GM13977 (cell line): ENCODE data around the gene SYCE3.

Source experiments
- DNase-seq: peaks from one replicate; pipeline ENCODE4 v3.0.0; 2012; ENCODE audit warnings: low spot score
- in situ Hi-C: fragments of 300-500 bp; cut with MboI; formaldehyde crosslinking; loops from one replicate; pipeline ENCODE4 v1.12.0; 2022; ENCODE audit warnings: low sequenced_read_pairs, low pct_unique_long_range_greater_than_20kb, mixed read lengths, inconsistent platforms; ENCODE audit not compliant: unreplicated experiment
- TF ChIP-seq, protein P1 (sequence below): IDR thresholded peaks from 2 replicates; pipeline ENCODE4 v1.5.1; 2012; ENCODE audit warnings: mild to moderate bottlenecking, control low read depth; ENCODE audit not compliant: insufficient read depth; ENCODE audit errors: extremely low read depth, missing control alignments

Gene SYCE3

DNA sequence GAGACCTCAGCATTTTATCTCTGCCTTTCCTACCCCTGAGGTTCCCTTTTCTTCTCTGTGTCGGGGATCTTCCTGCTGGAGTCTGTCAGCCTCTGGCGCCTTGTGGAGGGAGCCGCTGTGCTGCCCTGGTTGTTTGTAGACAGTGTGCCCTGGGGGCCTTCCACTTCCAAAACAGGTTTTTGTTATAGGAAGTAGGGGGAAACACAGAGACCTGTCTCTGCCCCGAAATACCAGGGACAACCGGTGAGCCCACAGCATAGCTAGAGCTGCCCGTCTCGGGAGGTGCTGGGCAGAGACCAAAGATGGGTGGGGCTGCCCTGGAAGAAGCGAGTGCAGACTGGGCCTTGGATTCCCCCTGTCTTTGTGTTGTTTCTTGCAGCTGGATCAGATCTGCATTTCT is 46.7 kb downstream of the SYCE3 start:
- in situ Hi-C loops, result no loop called here
- DNase-seq, result no peak
- TF ChIP-seq, protein P1, sequence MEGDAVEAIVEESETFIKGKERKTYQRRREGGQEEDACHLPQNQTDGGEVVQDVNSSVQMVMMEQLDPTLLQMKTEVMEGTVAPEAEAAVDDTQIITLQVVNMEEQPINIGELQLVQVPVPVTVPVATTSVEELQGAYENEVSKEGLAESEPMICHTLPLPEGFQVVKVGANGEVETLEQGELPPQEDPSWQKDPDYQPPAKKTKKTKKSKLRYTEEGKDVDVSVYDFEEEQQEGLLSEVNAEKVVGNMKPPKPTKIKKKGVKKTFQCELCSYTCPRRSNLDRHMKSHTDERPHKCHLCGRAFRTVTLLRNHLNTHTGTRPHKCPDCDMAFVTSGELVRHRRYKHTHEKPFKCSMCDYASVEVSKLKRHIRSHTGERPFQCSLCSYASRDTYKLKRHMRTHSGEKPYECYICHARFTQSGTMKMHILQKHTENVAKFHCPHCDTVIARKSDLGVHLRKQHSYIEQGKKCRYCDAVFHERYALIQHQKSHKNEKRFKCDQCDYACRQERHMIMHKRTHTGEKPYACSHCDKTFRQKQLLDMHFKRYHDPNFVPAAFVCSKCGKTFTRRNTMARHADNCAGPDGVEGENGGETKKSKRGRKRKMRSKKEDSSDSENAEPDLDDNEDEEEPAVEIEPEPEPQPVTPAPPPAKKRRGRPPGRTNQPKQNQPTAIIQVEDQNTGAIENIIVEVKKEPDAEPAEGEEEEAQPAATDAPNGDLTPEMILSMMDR, result no peak

DNA sequence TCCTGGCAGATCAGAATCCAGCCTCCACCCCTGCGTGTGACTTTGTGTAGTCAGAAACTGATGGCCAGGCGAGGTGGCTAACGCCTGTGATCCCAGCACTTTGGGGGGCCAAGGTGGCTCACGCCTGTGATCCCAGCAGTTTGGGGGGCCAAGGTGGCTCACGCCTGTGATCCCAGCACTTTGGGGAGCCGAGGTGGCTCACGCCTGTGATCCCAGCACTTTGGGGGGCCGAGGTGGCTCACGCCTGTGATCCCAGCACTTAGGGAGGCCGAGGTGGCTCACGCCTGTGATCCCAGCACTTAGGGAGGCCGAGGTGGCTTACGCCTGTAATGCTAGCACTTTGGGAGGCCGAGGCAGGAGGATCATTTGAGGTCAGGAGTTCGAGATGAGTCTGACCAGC is 49.5 kb downstream of the SYCE3 start:
- no peak for DNase-seq
- TF ChIP-seq, protein P1, result no peak
- in situ Hi-C loops, result no loop called here

DNA sequence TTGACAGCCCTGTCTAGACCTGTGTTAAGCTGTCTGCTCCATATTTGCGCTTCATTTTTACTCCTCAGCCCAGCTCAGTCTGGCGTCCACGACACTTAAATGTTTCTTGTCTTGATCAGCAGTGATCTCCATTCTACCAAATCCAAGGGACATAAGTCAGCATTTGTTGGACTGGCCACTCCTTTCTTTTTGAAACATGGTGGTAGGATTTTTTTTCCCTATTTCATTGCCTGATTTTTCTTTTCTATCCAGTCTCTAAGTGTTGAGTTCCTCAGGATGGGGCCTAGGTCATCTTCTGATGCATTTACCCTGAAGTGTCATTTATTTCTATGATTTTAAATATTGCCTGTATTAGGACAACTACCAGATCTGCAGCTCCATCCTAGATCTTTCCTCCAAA is 53.8 kb downstream of the SYCE3 start:
- TF ChIP-seq, protein P1, result no peak
- DNase-seq, result no peak
- in situ Hi-C loops, result no loop called here

DNA sequence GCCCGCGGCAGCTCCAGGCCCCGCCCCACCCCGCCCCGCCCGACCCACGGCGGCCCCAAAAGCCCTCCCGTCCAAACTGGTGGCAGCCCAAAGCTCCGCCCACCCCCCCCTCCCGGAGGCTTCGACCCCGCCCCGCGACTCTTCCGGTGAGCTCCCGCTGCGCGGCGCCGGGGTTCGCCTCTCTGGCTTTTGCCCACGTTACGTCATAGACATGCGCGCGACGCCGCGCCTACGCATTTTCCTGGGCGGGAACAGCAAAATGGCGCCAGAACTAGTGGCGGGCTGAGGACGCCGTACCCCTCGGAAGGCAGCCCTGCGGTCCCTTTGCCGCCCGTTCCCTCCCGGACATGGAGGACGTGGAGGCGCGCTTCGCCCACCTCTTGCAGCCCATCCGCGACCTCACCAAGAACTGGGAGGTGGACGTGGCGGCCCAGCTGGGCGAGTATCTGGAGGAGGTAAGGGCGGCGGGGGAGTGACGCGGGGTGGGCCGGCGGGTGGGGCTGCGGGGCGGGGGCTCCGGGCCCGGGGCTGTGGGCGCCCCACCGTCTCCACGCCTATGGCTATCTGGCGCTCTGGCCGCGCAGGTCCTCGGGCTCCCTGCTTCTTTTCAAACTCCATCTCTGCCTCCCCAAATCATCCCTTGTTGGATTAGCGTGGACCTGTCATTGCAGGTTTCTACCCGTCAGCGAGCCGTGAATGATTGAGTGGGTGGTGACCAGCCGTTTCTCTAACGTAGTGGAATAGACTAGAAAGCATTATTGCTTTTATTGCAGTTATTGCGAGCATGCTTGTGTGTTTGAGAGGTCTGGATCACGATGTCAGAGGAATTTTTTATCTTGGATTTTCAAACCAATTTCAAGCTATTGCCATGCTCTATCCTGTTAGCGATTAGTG is 54.5 kb downstream of the SYCE3 start, which contains the start of gene NCAPH2:
NCAPH2 (plus strand) TSS at position 234 of the 894 bp plus-strand sequence; CDS start at position 348, 114 bp downstream.
- TF ChIP-seq, protein P1, result no peak
- in situ Hi-C loops, result no loop called here
- DNase-seq, result peak; percentile 100

DNA sequence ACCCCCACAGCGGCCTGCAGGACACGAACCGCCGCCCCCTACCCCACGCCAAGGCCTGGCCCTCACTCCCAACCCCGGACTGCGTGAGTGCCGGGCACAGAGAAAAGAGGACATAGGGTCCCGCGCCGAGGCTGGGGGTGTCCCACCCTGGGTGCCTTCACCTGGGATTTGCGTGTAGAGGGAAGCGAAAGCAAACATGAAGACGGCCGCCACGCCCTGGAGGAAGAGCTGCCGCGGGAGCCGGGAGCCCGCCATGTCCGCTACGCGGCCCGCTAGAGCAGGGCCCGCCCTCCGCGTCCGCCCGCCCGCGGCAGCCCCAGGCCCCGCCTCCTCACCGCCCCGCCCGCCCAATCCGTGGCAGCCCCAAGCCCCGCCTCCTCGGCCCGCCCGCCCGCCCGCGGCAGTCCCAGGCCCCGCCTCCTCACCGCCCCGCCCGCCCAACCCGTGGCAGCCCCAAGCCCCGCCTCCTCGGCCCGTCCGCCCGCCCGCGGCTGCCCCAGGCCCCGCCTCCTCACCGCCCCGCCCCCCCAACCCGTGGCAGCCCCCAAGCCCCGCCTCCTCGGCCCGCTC is 55.2 kb downstream of the SYCE3 start, which contains the start of gene LMF2:
LMF2 (minus strand) TSS at position 282 of the 570 bp plus-strand sequence; CDS start at position 255, 27 bp downstream.
- TF ChIP-seq, protein P1, result no peak
- in situ Hi-C loops, result no loop called here
- DNase-seq, result peak; percentile 99

DNA sequence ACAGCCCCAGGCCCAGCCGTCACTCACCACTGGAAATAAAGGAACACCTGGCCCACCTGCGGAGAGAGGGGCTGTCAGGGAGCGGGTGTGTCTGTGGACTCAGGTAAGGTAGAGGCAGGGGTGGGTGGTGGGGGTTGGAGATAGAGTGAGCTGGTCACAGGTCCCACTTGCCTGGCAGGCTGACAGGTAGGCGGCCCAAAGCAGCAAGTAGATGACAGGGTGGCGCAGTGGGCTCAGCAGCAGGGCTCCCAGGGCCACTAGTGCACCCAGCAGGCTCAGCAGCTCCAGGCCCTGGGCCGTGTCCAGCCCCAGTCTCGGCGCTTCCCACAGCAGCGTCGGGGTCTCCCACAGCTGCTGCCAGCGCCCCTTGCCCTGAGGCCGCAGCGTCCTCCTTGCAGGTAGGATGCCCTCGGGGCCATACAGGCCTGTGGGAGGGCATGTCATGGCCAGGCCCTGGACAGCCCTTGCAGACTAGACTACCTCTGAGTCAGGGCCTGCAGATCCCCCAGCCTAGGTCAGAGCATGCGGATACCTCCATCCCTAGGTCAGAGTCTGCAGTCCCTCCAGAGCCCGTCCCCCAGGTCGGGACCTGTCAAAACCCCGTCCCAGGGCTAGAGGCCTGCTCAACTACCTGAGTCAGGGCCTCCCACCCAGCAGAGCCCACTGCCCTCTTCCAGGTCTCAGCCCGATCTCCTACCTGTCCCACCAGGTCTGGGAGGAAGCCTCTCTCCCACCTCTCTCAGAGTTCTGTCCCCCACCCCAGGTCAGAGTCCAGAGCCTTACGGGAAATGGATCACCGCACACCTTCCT is 55.9 kb downstream of the SYCE3 start:
- TF ChIP-seq, protein P1, result no peak
- no peak for DNase-seq
- in situ Hi-C loops, result no loop called here
